Spleen (tissue), 11 donors: ENCODE data around the gene SLC26A11. TPM values are rescaled to one million over a fixed set of nuclear protein-coding genes. Genes with fewer than 3 reads are reported as not detected.

ENCODE experiments used
- DNase-seq: peaks from one replicate; pipeline ENCODE4 v3.0.0-alpha.2; 2020
- H3K27ac ChIP-seq, 8 donors: fragments of 200-600 bp; sonication (generic) in 7 of 8; 1 replicate in 4 of 8; 2 replicates in 4 of 8; pipeline versions ENCODE4 v1.5.0 to v1.8.0; 2016 to 2021; ENCODE audit warnings: inconsistent platforms in 4 of 8, mild to moderate bottlenecking in 4 of 8, moderate library complexity in 1 of 8
- H3K27me3 ChIP-seq, 7 donors: fragments of 200-600 bp; sonication (generic) in 6 of 7; replicated peaks in 1 of 7; 1 replicate in 4 of 7; 2 replicates in 3 of 7; pipeline versions ENCODE4 v1.5.0 to v1.8.0; 2016 to 2021; ENCODE audit warnings: inconsistent platforms in 3 of 7, mild to moderate bottlenecking in 1 of 7
- H3K36me3 ChIP-seq, 6 donors: fragments of 200-600 bp; sonication (generic) in 5 of 6; 1 replicate in 4 of 6; 2 replicates in 2 of 6; pipeline versions ENCODE4 v1.5.0 to v1.8.0; 2016 to 2021; ENCODE audit warnings: inconsistent platforms in 2 of 6
- H3K4me1 ChIP-seq, 6 donors: fragments of 200-600 bp; sonication (generic) in 5 of 6; 1 replicate in 3 of 6; 2 replicates in 3 of 6; pipeline versions ENCODE4 v1.5.0 to v1.8.0; 2016 to 2021; ENCODE audit warnings: inconsistent platforms in 3 of 6
- H3K4me3 ChIP-seq, 8 donors: fragments of 200-600 bp; sonication (generic) in 7 of 8; 1 replicate in 4 of 8; 2 replicates in 4 of 8; pipeline versions ENCODE4 v1.5.0 to v1.8.0; 2016 to 2021; ENCODE audit warnings: inconsistent platforms in 4 of 8, mild to moderate bottlenecking in 4 of 8, moderate library complexity in 2 of 8
- H3K9me3 ChIP-seq, 8 donors: fragments of 200-600 bp; sonication (generic) in 7 of 8; 1 replicate in 4 of 8; 2 replicates in 4 of 8; pipeline versions ENCODE4 v1.5.0 to v1.8.0; 2016 to 2021; ENCODE audit warnings: inconsistent platforms in 4 of 8
- POLR2A ChIP-seq, 3 donors: fragments of 450-650 bp; IDR thresholded peaks; one replicate each; pipeline ENCODE4 v1.5.1; 2017; ENCODE audit warnings: antibody characterized with exemption in 3 of 3, mild to moderate bottlenecking in 1 of 3
- POLR2AphosphoS5 ChIP-seq, 3 donors: sonication (generic); formaldehyde crosslinking; IDR thresholded peaks; one replicate each; pipeline ENCODE4 v1.5.1; 2017; ENCODE audit warnings: antibody characterized with exemption in 3 of 3
- WGBS, 5 donors: extraction: QIAGEN DNeasy Blood & Tissue Kit in 3 of 5; methylation state at CpG; one replicate each; pipeline versions ENCODE4 v1.1.5 to v1.1.7; 2013 to 2018; 5-methylcytosine and 5-hydroxymethylcytosine counted together
- intact Hi-C: fragments of 100-400 bp; cut with DNase I; formaldehyde crosslinking; loops from one replicate; pipeline ENCODE4 v1.15.0; 2023; ENCODE audit warnings: low total_unique reads
- polyA plus RNA-seq, 3 donors: library from polyadenylated mRNA; stranded (reverse); fragments of 200-250 nt; gene quantifications; one replicate each; pipeline ENCODE4 v1.2.1, GENCODE V29; 2013
- total RNA-seq, 7 donors: library from RNA; depleted of rRNA in 3 of 7; stranded (reverse); fragments of >200 nt in 3 of 7; fragmentation: NEBNext Ultra II Directional in 4 of 7; extraction: Animal tissue kit (Norgen Biotek cat#: 25700) in 4 of 7; gene quantifications; one replicate each; pipeline versions ENCODE4 v1.1.0 to v1.2.1, GENCODE V29; 2016 to 2021
- TF ChIP-seq, protein P1 (sequence below), 11 experiments: fragments of 200-600 bp in 7 of 11; fragments of 450-650 bp in 4 of 11; sonication (generic) in 4 of 11; IDR thresholded peaks in 8 of 11; conservative IDR thresholded peaks in 3 of 11; 1 replicate in 7 of 11; 2 replicates in 4 of 11; pipeline versions ENCODE4 v1.4.0 to v1.8.0; 2016 to 2021; ENCODE audit warnings: antibody characterized with exemption in 11 of 11, inconsistent platforms in 4 of 11, mild to moderate bottlenecking in 1 of 11
- donor health status: healthy with polysubstance abuse.
- donor health status: DM: no; HTN: no; CAD: no; lungs with moderate emphysema.
- donor health status: DM: no; HTN: no; CAD: no.
- donor health status: Bipolar disorder and iron deficiency.
- donor health status: healthy.
- donor health status: DM: no; HTN: no; CAD: no.
- donor health status: DM: yes; HTN: yes; CAD: no.

The SLC26A11 gene
- total and polyA plus RNA-seq, 10 donors, result 6.8 to 39.7 (median 30.5) TPM

DNA sequence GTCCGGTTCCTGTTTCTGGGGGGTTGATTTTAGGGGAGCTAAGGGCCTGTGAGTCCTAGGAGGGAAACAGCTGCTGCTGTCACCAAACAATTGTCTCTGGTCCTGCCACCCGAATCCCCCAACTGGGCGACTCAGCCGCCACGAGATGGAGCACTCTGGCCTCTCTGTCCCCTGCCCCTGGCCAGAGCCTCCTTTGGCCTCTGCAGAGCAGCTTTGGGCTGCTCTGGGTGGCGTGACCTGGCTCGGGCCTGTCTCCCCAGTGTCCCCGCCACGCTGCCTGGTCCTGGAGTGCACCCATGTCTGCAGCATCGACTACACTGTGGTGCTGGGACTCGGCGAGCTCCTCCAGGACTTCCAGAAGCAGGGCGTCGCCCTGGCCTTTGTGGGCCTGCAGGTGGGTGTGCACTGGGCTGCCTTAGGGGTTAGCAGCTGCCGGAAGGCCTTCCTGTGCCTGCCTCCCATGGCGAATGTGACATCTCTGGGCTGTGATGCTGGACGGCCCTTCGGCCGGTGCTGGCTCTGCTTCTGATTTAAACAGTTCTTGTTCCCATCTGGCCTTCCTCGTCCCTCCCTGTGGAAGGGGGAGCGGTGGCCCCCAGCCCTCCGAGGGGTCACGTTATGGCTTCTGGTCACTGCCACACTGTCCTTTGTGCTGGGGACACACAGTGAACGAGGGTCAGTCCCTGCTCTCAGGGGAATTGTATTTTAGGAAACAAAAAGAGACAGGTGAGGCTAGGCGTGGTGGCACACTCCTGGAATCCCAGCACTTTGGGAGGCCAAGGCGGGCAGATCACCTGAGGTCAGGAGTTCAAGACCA, 28.9 kb downstream of the SLC26A11 start:
- TF ChIP-seq POLR2AphosphoS5 (IDR thresholded peaks at IDR 0.05), result peak in 1 of 3 donors; percentile 9
- TF ChIP-seq, protein P1, sequence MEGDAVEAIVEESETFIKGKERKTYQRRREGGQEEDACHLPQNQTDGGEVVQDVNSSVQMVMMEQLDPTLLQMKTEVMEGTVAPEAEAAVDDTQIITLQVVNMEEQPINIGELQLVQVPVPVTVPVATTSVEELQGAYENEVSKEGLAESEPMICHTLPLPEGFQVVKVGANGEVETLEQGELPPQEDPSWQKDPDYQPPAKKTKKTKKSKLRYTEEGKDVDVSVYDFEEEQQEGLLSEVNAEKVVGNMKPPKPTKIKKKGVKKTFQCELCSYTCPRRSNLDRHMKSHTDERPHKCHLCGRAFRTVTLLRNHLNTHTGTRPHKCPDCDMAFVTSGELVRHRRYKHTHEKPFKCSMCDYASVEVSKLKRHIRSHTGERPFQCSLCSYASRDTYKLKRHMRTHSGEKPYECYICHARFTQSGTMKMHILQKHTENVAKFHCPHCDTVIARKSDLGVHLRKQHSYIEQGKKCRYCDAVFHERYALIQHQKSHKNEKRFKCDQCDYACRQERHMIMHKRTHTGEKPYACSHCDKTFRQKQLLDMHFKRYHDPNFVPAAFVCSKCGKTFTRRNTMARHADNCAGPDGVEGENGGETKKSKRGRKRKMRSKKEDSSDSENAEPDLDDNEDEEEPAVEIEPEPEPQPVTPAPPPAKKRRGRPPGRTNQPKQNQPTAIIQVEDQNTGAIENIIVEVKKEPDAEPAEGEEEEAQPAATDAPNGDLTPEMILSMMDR (IDR thresholded peaks at IDR 0.05 in 8 of 11, conservative IDR thresholded peaks at IDR 0.05 in 3 of 11), result no peak
- Histone ChIP-seq H3K27ac (no peak overlapping the region), H3K27me3 (no peaks in the 10 kb centered on the region), H3K4me1 (peaks cover 0 to 17% (median 14%) of the 10 kb centered on the region in 6 donors), H3K36me3 (peaks cover 2 to 85% (median 23%) of the 10 kb centered on the region in 6 donors), H3K9me3 (no peaks in the 10 kb centered on the region), H3K4me3 (no peak overlapping the region)
- intact Hi-C loops, result no loop called here
- 80 to 91% (median 90%) methylated on average over 16 to 26 of the region's 26 CpGs for WGBS, 5 donors
- peak; percentile 63 for DNase-seq

DNA sequence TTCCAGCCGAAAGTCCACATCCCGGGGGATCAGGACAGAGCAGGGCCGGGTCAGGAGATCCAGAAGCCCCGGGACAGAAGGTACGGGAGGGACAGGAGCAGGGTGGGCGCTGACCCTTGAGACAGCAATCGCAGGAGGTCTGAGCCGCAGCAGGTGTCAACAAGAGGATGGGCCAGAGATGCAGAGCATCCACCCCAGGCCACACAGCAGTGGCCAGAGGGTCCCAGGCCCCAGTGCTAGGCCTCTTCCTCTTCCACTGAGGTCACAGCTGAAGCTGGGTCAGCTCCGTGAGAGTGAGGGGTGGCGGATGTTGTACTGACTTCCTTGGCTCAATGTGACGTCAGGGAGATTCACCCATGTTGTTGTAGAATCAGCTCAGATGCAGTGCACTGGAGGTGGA, 31.7 kb downstream of the SLC26A11 start:
- peak overlapping the region in 1 of 8 donors; percentile 31 for H3K27ac ChIP-seq
- no peak overlapping the region for H3K4me3 ChIP-seq
- TF ChIP-seq, protein P1 (IDR thresholded peaks at IDR 0.05 in 8 of 11, conservative IDR thresholded peaks at IDR 0.05 in 3 of 11), result no peak
- peak in 1 of 3 donors; percentile 11 for TF ChIP-seq POLR2AphosphoS5 (IDR thresholded peaks at IDR 0.05)
- H3K27me3 ChIP-seq, result no peaks in the 10 kb centered on the region
- intact Hi-C loops, result loop anchor here (5.0 kb wide), 1 partner anchor 55 kb away; no protein-coding TSS in a partner anchor
- peaks cover 4 to 40% (median 33%) of the 10 kb centered on the region in 6 donors for H3K4me1 ChIP-seq
- no peaks in the 10 kb centered on the region for H3K9me3 ChIP-seq
- DNase-seq, result no peak
- H3K36me3 ChIP-seq, result peaks cover 0 to 56% (median 5%) of the 10 kb centered on the region in 6 donors
- WGBS, 5 donors, result 85 to 93% (median 91%) methylated on average over 10 to 11 of the region's 11 CpGs

DNA sequence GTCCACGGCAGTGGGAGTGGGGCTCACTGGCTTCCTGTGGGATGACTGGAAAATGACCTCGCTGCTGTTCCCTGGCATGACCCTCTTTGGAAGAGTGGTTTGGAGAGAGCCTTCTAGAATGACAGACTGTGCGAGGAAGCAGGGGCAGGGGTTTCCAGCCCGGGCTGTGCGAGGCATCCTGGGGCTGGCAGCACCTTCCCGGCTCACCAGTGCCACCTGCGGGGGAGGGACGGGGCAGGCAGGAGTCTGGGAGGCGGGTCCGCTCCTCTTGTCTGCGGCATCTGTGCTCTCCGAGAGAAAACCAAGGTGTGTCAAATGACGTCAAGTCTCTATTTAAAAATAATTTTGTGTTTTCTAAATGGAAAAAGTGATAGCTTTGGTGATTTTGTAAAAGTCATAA, 32.6 kb downstream of the SLC26A11 start:
- peak; percentile 46 to 78 (median 47) for TF ChIP-seq POLR2AphosphoS5 (IDR thresholded peaks at IDR 0.05)
- TF ChIP-seq, protein P1 (IDR thresholded peaks at IDR 0.05 in 8 of 11, conservative IDR thresholded peaks at IDR 0.05 in 3 of 11), result peak; percentile 44 to 87 (median 62)
- no peak for TF ChIP-seq POLR2A (IDR thresholded peaks at IDR 0.05)
- DNase-seq, result peak; percentile 94
- no peaks in the 10 kb centered on the region for H3K27me3 ChIP-seq

More for the DNA sequence above, 32.6 kb downstream of the SLC26A11 start:
- Histone ChIP-seq H3K4me1 (peaks cover 4 to 40% (median 33%) of the 10 kb centered on the region in 6 donors), H3K36me3 (peaks cover 0 to 48% (median 4%) of the 10 kb centered on the region in 6 donors), H3K4me3 (no peak overlapping the region), H3K9me3 (no peaks in the 10 kb centered on the region), H3K27ac (peak overlapping the region in 2 of 8 donors; percentile 31 to 98)
- WGBS, 5 donors, result 37 to 56% (median 43%) methylated on average over 11 to 13 of the region's 13 CpGs
- intact Hi-C loops, result loop anchor here (5.0 kb wide), 1 partner anchor 56 kb away; no protein-coding TSS in a partner anchor
